ENCODE results near the gene DIO1.

The DIO1 gene

DNA sequence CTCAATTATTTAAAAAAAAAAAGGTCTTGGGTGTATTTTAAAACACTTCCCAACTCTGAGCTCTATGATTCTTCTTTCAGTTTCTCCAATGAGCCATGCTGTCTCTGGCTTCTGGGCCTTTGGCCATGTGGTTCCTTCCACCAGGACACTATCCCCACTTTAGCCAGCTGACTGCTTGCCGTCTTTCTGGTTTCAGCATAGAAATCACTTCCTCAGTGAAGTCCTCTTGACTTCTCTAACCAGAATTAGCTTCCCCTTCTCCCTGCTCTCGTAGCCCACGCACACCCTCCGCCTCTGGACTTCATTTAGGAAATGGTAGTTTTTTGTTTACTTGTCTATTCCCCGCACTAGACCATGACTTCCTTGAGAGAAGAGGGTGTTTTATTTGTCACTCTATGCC, 1.1 kb upstream of the DIO1 start:
- WGBS, 2 experiments, result 90 to 99% methylated on average over 5 of the region's 5 CpGs
- H3K27ac ChIP-seq (ENCODE audit: insufficient read depth, low read depth, low read length, poor library complexity, severe bottlenecking), result no peak overlapping the region
- H3K36me3 ChIP-seq (ENCODE audit: control insufficient read depth, insufficient read depth, low read length), result no peaks in the 10 kb centered on the region
- H3K27me3 ChIP-seq (ENCODE audit: control insufficient read depth, insufficient read depth, low read length, poor library complexity, severe bottlenecking), result no peaks in the 10 kb centered on the region
- no peak overlapping the region for H3K4me3 ChIP-seq (ENCODE audit: insufficient read depth, low read depth, low read length)
- H3K4me1 ChIP-seq (ENCODE audit: control insufficient read depth, insufficient read depth, low read length), result no peaks in the 10 kb centered on the region
- H3K9me3 ChIP-seq (ENCODE audit: control insufficient read depth, low read length), result no peaks in the 10 kb centered on the region

GRCh38 chr1:53894644-53895043, 657 bp downstream of the DIO1 start:
- H3K27ac ChIP-seq (ENCODE audit: insufficient read depth, low read depth, low read length, poor library complexity, severe bottlenecking), result no peak overlapping the region
- no peak overlapping the region for H3K4me3 ChIP-seq (ENCODE audit: insufficient read depth, low read depth, low read length)
- H3K9me3 ChIP-seq (ENCODE audit: control insufficient read depth, low read length), result no peaks in the 10 kb centered on the region
- no peaks in the 10 kb centered on the region for H3K4me1 ChIP-seq (ENCODE audit: control insufficient read depth, insufficient read depth, low read length)
- WGBS, 2 experiments, result 92 to 97% methylated on average over 5 of the region's 5 CpGs
- H3K27me3 ChIP-seq (ENCODE audit: control insufficient read depth, insufficient read depth, low read length, poor library complexity, severe bottlenecking), result no peaks in the 10 kb centered on the region
- H3K36me3 ChIP-seq (ENCODE audit: control insufficient read depth, insufficient read depth, low read length), result no peaks in the 10 kb centered on the region

DNA sequence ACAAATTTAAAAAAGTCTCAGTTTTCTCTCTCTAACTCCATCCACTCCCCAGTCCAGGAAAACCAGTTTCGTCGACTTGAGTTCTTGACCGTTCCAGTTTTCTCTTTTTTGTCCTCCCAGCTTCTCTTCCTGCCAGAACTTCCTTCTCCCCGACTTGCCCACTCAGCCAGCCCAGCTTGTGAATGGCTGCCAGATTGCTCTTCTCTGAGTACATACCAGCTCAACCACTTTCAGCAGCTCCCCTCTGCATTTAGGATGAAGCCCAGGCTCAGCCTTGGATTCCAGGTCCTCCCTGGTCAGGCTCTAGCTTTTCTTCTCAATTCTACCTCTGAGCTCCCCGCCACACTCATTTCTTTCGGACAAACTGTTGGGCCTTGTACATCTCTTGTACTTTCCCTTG, 1.4 kb downstream of the DIO1 start:
- Histone ChIP-seq H3K4me3 (ENCODE audit: insufficient read depth, low read depth, low read length) (no peak overlapping the region), H3K9me3 (ENCODE audit: control insufficient read depth, low read length) (no peaks in the 10 kb centered on the region), H3K36me3 (ENCODE audit: control insufficient read depth, insufficient read depth, low read length) (no peaks in the 10 kb centered on the region), H3K27me3 (ENCODE audit: control insufficient read depth, insufficient read depth, low read length, poor library complexity, severe bottlenecking) (no peaks in the 10 kb centered on the region), H3K27ac (ENCODE audit: insufficient read depth, low read depth, low read length, poor library complexity, severe bottlenecking) (no peak overlapping the region), H3K4me1 (ENCODE audit: control insufficient read depth, insufficient read depth, low read length) (no peaks in the 10 kb centered on the region)
- 93 to 94% methylated on average over 6 of the region's 6 CpGs for WGBS, 2 experiments

GRCh38 chr1:53896635-53897229, 2.7 kb downstream of the DIO1 start:
- no peak overlapping the region for H3K4me3 ChIP-seq (ENCODE audit: insufficient read depth, low read depth, low read length)
- H3K36me3 ChIP-seq (ENCODE audit: control insufficient read depth, insufficient read depth, low read length), result no peaks in the 10 kb centered on the region
- no peaks in the 10 kb centered on the region for H3K4me1 ChIP-seq (ENCODE audit: control insufficient read depth, insufficient read depth, low read length)
- no peaks in the 10 kb centered on the region for H3K9me3 ChIP-seq (ENCODE audit: control insufficient read depth, low read length)
- H3K27ac ChIP-seq (ENCODE audit: insufficient read depth, low read depth, low read length, poor library complexity, severe bottlenecking), result no peak overlapping the region
- WGBS, 2 experiments, result 82 to 86% methylated on average over 2 of the region's 2 CpGs
- no peaks in the 10 kb centered on the region for H3K27me3 ChIP-seq (ENCODE audit: control insufficient read depth, insufficient read depth, low read length, poor library complexity, severe bottlenecking)

DNA sequence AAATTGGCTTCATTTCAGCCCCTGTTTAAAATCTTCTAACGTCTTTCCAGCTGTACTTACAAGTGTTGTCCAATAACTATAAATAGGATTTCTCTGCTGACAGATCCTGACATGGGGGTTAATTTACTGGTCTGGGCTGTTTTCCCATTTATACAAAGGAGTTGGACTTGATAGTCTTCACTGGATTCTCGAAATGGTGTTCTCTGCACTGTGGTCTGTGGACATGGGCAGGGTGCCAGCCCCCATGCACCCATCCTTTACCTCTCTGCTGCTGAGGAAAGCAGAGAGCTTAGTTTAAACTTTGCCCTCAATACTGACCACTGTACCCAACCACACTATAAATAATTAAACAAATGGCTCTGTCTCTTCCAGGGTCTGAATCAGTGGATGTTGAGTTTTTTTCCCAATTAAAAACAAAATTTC, 5.2 kb downstream of the DIO1 start:
- H3K36me3 ChIP-seq (ENCODE audit: control insufficient read depth, insufficient read depth, low read length), result no peaks in the 10 kb centered on the region
- no peaks in the 10 kb centered on the region for H3K9me3 ChIP-seq (ENCODE audit: control insufficient read depth, low read length)
- H3K4me3 ChIP-seq (ENCODE audit: insufficient read depth, low read depth, low read length), result no peak overlapping the region
- 88 to 98% methylated on average over 2 of the region's 2 CpGs for WGBS, 2 experiments
- H3K27me3 ChIP-seq (ENCODE audit: control insufficient read depth, insufficient read depth, low read length, poor library complexity, severe bottlenecking), result no peaks in the 10 kb centered on the region
- no peaks in the 10 kb centered on the region for H3K4me1 ChIP-seq (ENCODE audit: control insufficient read depth, insufficient read depth, low read length)
- H3K27ac ChIP-seq (ENCODE audit: insufficient read depth, low read depth, low read length, poor library complexity, severe bottlenecking), result no peak overlapping the region

DNA sequence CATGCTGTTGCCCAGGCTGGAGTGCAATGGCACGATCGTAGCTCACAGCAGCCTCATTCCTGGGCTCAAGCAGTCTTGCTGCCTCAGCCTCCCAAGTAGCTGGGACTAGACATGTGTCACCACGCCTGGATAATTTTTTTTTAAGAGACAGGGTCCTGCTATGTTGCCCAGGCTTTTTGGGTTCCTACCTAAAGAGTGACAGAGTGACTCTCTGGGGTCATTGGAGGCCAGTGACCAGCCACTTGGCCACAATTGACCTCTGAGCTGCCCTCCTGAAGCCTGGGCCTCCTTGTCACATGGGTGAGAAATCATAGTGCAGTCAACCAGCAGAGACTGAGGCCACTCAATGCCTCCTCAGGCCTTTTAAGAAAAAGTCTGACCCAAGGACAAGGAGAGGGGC, 5.7 kb downstream of the DIO1 start:
- no peak overlapping the region for H3K4me3 ChIP-seq (ENCODE audit: insufficient read depth, low read depth, low read length)
- no peaks in the 10 kb centered on the region for H3K27me3 ChIP-seq (ENCODE audit: control insufficient read depth, insufficient read depth, low read length, poor library complexity, severe bottlenecking)
- no peak overlapping the region for H3K27ac ChIP-seq (ENCODE audit: insufficient read depth, low read depth, low read length, poor library complexity, severe bottlenecking)
- H3K9me3 ChIP-seq (ENCODE audit: control insufficient read depth, low read length), result no peaks in the 10 kb centered on the region
- WGBS, 2 experiments, result 86 to 90% methylated on average over 3 of the region's 3 CpGs
- no peaks in the 10 kb centered on the region for H3K36me3 ChIP-seq (ENCODE audit: control insufficient read depth, insufficient read depth, low read length)
- no peaks in the 10 kb centered on the region for H3K4me1 ChIP-seq (ENCODE audit: control insufficient read depth, insufficient read depth, low read length)

DNA sequence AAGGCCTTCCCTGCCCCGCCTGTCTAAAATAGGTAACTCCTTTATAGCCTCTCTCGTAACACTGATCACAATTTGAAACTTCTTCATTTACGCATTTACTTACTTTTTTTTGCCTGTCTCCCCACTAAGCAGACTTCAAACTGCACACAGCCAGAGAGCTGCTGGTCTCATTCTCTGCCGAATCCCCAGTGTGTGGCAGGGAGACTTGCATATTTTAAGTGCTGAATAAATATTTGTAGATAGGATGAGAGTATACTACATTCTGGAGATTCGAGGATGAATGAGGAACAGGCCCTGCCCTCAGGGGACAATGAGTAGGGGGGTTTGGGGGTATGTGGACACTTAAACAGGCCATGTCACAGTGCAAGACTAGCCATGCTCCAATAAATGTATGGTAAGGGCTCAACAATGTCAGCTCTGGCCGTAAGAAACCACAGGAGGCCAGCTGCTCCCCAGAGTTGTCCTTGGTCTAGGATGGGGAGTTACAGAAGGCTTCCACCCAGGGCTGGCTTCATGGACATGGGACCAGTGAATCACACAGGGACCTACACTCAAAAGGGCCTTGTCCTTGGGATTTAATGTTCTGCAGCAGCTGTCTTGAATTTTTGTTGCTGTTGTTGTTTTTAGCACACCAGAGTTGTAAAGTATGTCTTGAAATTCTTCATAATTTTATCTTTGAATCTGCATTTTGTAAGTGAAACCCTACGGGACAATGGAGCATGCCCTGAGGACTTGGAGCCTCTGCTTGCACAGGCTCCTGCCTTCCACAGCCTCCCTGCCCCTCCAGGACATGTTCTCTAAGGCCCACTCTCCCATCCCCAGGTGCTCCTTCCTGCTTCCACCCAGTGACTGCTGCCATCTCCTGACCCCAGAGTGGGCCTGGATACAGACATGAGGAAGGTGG, 8.5 kb downstream of the DIO1 start:
- no peak overlapping the region for H3K27ac ChIP-seq (ENCODE audit: insufficient read depth, low read depth, low read length, poor library complexity, severe bottlenecking)
- H3K36me3 ChIP-seq (ENCODE audit: control insufficient read depth, insufficient read depth, low read length), result no peaks in the 10 kb centered on the region
- no peaks in the 10 kb centered on the region for H3K4me1 ChIP-seq (ENCODE audit: control insufficient read depth, insufficient read depth, low read length)
- no peaks in the 10 kb centered on the region for H3K27me3 ChIP-seq (ENCODE audit: control insufficient read depth, insufficient read depth, low read length, poor library complexity, severe bottlenecking)
- no peak overlapping the region for H3K4me3 ChIP-seq (ENCODE audit: insufficient read depth, low read depth, low read length)
- H3K9me3 ChIP-seq (ENCODE audit: control insufficient read depth, low read length), result no peaks in the 10 kb centered on the region
- WGBS, 2 experiments, result 86 to 90% methylated on average over 7 of the region's 7 CpGs

GRCh38 chr1:53905509-53905908, 11.5 kb downstream of the DIO1 start:
- H3K4me1 ChIP-seq (ENCODE audit: control insufficient read depth, insufficient read depth, low read length), result no peaks in the 10 kb centered on the region
- H3K4me3 ChIP-seq (ENCODE audit: insufficient read depth, low read depth, low read length), result no peak overlapping the region
- WGBS, 2 experiments, result 94% methylated on average over 8 of the region's 8 CpGs
- H3K36me3 ChIP-seq (ENCODE audit: control insufficient read depth, insufficient read depth, low read length), result no peaks in the 10 kb centered on the region
- no peak overlapping the region for H3K27ac ChIP-seq (ENCODE audit: insufficient read depth, low read depth, low read length, poor library complexity, severe bottlenecking)
- no peaks in the 10 kb centered on the region for H3K27me3 ChIP-seq (ENCODE audit: control insufficient read depth, insufficient read depth, low read length, poor library complexity, severe bottlenecking)
- H3K9me3 ChIP-seq (ENCODE audit: control insufficient read depth, low read length), result no peaks in the 10 kb centered on the region

DNA sequence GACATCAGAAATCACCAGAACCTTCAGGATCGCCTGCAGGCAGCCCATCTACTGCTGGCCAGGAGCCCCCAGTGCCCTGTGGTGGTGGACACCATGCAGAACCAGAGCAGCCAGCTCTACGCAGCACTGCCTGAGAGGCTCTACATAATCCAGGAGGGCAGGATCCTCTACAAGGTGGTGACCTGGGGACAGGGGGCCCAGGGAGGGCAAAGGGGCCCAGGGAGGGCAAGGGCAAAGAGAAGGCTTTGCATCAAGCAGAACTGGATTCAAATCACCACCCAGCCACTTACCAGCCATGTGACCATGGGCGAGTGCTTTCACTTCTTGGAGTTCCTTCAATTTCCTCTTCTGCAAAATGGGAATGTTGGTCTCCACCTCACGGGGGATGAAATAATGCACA, 12.1 kb downstream of the DIO1 start:
- no peak overlapping the region for H3K4me3 ChIP-seq (ENCODE audit: insufficient read depth, low read depth, low read length)
- no peaks in the 10 kb centered on the region for H3K4me1 ChIP-seq (ENCODE audit: control insufficient read depth, insufficient read depth, low read length)
- no peaks in the 10 kb centered on the region for H3K9me3 ChIP-seq (ENCODE audit: control insufficient read depth, low read length)
- no peaks in the 10 kb centered on the region for H3K36me3 ChIP-seq (ENCODE audit: control insufficient read depth, insufficient read depth, low read length)
- no peak overlapping the region for H3K27ac ChIP-seq (ENCODE audit: insufficient read depth, low read depth, low read length, poor library complexity, severe bottlenecking)
- no peaks in the 10 kb centered on the region for H3K27me3 ChIP-seq (ENCODE audit: control insufficient read depth, insufficient read depth, low read length, poor library complexity, severe bottlenecking)
- 93 to 95% methylated on average over 4 of the region's 4 CpGs for WGBS, 2 experiments

GRCh38 chr1:53909946-53910345, 16.0 kb downstream of the DIO1 start:
- Histone ChIP-seq H3K4me3 (ENCODE audit: insufficient read depth, low read depth, low read length) (no peak overlapping the region), H3K27ac (ENCODE audit: insufficient read depth, low read depth, low read length, poor library complexity, severe bottlenecking) (no peak overlapping the region), H3K36me3 (ENCODE audit: control insufficient read depth, insufficient read depth, low read length) (no peaks in the 10 kb centered on the region), H3K27me3 (ENCODE audit: control insufficient read depth, insufficient read depth, low read length, poor library complexity, severe bottlenecking) (no peaks in the 10 kb centered on the region), H3K9me3 (ENCODE audit: control insufficient read depth, low read length) (no peaks in the 10 kb centered on the region), H3K4me1 (ENCODE audit: control insufficient read depth, insufficient read depth, low read length) (no peaks in the 10 kb centered on the region)
- 92 to 94% methylated on average over 3 of the region's 3 CpGs for WGBS, 2 experiments

All from ectodermal cell (in vitro differentiated cells).